Germinal center (tissue), 1 donor: ENCODE data around the gene RSBN1L.

Source experiments
- DNase-seq: peaks from one replicate; pipeline ENCODE4 v3.0.0; 2012; ENCODE audit warnings: mixed read lengths, low spot score

The RSBN1L gene

DNA sequence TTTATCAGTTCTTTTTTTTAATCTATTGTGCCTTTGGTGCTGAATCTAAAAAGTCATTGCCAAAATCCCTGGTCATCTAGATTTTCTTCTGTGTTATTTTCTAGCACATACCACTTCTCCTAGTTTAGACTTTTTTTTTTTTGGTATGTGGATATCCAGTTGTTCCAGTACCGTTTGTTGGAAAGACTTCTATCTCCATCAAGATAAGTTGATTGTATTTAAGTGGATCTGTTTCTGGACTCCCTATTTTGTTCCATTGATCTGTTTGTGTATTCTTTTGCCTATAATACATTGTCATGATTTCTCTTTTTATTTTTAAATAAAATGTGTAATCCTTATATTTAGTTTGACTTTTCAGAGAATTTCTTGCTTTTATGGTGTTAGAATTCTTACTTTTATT lies 35.5 kb downstream of the RSBN1L start:
- no peak for DNase-seq

DNA sequence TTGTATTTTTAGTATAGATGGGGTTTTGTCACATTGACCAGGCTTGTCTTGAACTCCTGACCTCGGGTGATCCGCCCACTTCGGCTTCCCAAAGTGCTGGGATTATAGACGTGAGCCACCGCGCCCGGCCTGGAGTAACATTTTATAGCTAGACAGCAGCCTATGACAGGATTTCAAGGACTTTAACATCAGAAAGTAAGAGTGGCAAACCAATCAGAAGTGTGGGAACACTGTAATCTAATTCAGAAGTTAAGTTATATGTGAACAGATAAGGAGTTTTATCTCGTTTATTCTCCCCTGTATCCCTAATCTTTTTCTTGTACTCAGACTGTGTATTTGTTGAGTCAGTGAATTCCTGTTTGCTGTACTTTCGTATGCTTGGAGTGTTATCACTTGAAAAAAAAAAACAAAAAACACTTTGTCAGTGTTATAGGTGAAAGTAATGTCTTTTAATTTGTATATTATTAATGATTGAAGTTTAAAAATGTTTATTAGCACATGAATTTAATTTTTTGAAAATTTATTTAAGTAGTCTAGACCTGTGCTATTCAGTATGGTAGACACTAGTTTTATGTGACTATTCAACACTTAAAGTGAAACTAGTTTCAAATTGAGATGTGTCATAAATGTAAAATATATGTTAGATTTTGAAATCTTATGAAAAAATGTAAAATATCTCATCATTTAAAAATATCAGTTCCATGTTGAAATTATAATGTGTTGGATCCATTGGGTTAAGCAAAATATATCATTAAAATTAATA lies 38.6 kb downstream of the RSBN1L start:
- no peak for DNase-seq

DNA sequence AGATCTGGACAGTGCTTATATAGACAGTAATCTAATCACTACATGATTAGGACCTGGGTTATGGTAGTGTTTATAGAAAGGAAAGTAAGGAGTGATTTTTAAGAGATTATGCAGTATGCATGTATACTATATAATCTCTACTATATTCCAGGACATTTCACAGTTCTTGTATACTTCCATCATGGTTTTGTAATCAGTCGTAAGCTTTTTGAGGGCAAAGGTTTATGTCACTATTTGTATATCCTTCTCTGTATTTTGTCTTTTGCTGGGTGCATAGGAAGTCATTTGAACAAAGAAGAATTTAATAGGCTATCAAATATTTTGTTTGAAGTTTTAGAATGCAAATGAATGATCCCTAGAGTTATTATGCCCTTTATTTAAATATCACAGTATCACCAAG lies 39.2 kb downstream of the RSBN1L start:
- no peak for DNase-seq

DNA sequence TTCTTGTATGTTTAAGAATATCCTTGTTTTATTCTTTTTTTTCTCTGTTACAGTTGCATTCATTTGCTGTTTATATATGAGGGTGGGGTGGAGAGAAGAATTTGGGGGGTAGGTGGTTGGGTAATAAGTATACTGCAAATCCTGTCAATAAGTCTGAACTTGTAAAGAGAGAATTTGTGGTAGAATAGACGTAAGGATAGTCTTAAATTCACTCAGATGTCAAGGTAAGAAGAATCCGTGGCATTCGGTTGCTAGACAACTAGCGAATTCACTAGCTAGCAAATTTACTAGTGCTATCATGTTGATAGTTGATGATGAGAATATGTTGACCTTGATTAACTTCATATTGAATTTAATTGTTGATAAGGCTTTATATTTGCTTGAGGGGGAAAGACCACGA lies 40.7 kb downstream of the RSBN1L start:
- no peak for DNase-seq

GRCh38 chr7:77738382-77738781 lies 42.1 kb downstream of the RSBN1L start:
- DNase-seq: no peak

GRCh38 chr7:77738871-77739270 lies 42.6 kb downstream of the RSBN1L start:
- no peak for DNase-seq

- no peak for DNase-seq
These were observed 44.0 kb downstream of the RSBN1L start for GRCh38 chr7:77740257-77740656.

GRCh38 chr7:77743518-77743917 lies 47.3 kb downstream of the RSBN1L start:
- no peak for DNase-seq

GRCh38 chr7:77745746-77746145 lies 49.5 kb downstream of the RSBN1L start:
- DNase-seq: no peak

DNA sequence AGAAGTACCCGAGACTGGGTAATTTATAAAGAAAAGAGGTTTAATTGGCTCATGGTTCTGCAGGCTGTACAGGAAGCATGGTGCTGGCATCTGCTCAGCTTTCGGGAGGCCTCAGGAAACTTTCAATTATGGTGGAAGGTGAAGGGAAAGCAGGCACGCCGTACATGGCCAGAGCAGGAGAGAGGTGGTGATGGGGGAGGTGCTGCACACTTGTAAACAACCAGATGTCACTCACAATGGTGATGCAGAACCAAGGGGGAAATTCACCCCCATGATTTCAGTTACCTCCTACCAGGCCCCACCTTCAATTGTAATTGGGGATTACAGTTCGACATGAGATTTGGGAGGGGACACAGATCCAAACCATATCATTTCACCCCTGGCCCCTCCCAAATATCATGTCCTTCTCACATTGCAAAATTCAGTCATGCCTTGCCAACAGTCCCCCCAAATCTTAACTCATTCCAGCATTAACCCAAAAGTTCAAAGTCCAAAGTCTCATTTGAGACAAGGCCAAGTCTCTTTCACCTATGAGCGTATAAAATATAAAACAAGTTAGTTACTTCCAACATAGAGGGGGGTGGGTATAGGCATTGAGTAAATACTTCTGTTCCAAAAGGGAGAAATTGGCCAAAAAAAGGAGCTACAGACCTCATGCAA lies 50.0 kb downstream of the RSBN1L start:
- no peak for DNase-seq

DNA sequence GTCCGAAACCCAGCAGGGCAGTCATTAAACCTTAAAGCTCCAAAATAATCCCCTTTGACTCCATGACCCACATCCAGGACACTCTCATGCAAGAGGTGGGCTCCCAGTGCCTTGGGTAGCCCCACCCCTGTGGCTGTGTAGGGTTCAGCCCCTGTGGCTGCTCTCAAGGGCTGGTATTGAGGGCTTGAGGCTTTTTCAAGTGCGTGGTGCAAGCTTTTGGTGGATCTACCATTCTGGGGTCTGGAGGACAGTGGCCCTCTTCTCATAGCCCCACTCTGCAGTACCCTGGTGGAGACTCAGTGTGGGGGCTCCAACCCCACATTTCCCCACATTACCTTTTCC lies 50.5 kb downstream of the RSBN1L start:
- DNase-seq: no peak

- DNase-seq: no peak
These were observed 50.9 kb downstream of the RSBN1L start for GRCh38 chr7:77747178-77747577.

DNA sequence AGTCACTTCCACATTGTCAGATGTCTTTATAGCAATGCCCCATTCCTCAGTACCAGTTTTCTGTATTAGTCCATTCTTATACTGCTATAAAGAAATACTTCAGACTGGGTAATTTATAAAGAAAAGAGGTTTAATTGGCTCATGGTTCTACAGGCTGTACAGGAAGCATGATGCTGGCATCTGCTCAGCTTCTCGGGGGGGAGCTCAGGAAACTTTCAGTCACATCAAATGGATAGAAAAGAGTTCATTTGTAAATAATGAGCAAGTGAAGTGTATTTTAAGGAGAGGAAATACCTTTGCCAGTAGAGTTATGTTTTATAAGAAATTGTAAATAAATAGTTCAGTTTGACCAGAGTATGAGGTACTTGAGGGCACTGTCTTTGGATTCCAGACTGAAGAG lies 51.5 kb downstream of the RSBN1L start:
- no peak for DNase-seq

GRCh38 chr7:77752016-77752415 lies 55.8 kb downstream of the RSBN1L start:
- DNase-seq: no peak

DNA sequence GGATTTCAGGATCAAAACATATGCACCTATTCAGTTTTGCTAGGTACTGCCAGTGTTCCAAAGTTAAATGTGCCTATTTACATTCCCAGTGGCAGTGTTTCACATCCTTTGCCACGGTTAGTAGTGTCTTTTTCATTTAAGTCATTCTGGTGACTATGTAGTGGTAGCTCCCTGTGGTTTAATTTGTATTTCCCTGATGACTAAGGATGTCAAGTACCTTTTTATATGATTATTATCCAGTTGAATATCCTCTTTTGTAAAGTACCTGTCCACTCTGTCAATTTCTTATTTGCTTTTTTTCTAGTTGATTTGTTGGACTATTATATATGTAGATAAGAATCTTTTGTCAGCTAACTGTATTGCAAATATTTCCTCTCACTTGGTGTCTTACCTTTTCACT lies 56.9 kb downstream of the RSBN1L start:
- DNase-seq: no peak

- DNase-seq: peak; percentile 4
These were observed 61.3 kb downstream of the RSBN1L start for GRCh38 chr7:77757589-77757988.

GRCh38 chr7:77759294-77759889 lies 63.1 kb downstream of the RSBN1L start:
- peak; percentile 37 for DNase-seq

DNA sequence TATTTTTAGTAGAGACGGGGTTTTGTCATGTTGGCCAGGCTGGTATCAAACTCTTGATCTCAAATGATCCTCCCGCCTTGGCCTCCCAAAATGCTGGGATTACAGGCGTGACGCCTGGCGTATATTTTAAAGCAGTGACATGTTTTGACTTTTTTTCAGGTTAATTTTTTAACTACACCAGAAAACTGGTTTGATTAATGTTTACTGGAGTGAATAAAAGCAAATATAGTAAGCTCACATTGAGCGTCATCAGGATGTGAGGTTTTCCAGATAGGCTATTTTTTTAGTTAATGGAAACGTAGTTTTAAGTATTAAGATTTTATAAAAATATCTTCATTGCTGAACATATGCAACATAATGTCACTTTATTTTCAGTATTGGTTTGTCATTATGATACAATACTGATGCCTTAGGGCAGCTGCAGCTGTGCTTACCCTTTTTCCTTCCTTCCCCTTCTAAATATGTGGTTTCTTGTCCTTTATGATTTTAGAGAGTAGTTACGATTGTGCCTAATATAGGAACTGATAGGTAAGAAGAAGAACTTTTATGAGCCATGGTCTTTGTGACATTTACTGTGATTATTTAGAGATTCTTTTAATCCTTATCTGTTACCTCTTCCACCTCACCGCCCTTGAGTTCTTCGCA lies 64.7 kb downstream of the RSBN1L start:
- no peak for DNase-seq

DNA sequence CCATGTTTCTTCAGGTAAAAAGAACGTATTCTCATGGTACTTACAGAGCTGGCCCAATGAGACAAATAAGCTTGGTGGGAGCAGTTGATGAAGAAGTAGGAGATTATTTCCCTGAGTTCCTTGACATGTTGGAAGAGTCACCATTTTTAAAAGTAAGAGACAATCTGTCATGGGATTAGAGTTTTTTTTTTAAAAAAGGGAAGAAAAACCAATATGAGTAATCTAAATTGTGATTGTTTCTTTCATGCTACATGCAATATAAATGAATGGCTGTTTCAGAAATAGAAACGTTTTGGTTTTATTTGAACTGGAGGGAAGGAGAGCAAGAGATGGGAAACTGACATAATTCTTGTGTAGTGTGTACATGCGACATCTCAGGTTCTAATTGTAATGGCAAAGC lies 69.2 kb downstream of the RSBN1L start:
- DNase-seq: no peak

GRCh38 chr7:77765906-77766800 lies 69.9 kb downstream of the RSBN1L start:
- DNase-seq: no peak

- DNase-seq: no peak
These were observed 70.7 kb downstream of the RSBN1L start for GRCh38 chr7:77766801-77767605.
